ENCODE data around the gene BPIFA1. TPM values are rescaled to one million over a fixed set of nuclear protein-coding genes. Genes with fewer than 3 reads are reported as not detected.

Gene BPIFA1
- total and polyA plus RNA-seq, 2 of the 8 experiments (the other 6 are each of a cell fraction or from before 2014, with no cell fraction given) = not detected

DNA sequence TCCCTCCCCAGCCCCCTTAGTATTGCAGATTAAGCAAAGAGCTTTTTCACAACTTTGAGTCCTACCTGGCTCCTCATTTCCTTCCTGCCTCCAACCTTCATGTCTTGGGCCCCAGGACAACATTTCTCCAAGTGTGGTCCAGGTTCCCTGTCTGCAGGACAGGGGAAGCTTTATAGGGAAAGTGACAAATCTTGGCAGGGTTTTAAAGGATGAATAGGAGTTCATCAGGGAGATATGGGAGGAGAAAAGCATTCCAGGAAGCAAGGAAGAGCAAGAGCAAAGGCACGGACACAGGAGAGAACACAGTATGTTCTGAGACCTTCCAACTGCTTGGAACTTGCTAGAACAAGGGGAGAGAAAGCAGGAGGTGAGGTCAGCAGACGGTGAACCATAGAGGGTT lies 49.1 kb downstream of the BPIFA1 start:
- Histone ChIP-seq H3K4ac (replicated peaks; ENCODE audit: insufficient read length, low read depth, low read length) (no peak overlapping the region), H2BK15ac (ENCODE audit: low read length) (no peak overlapping the region), H2BK12ac (ENCODE audit: low read depth, low read length) (no peak overlapping the region), H3K79me2 (ENCODE audit: control insufficient read depth in 1 of 2, insufficient read depth in 2 of 2, low read length in 2 of 2) (no peaks in the 10 kb centered on the region), H3K9ac (replicated peaks in 1 of 4; ENCODE audit: extremely low read depth in 1 of 4, low read depth in 3 of 4, low read length in 3 of 4) (no peak overlapping the region), H4K91ac (replicated peaks; ENCODE audit: insufficient read length, low read length) (no peak overlapping the region), H3K18ac (ENCODE audit: extremely low read depth, low read length) (no peak overlapping the region), H3K79me1 (ENCODE audit: low read depth, low read length) (no peaks in the 10 kb centered on the region), H3K4me3 (ENCODE audit: extremely low read depth in 1 of 4, insufficient read depth in 2 of 4, low read depth in 3 of 4, low read length in 4 of 4) (no peak overlapping the region), H3K23ac (ENCODE audit: insufficient read length) (no peak overlapping the region), H4K20me1 (replicated peaks in 1 of 2; ENCODE audit: control insufficient read depth in 1 of 2, insufficient read depth in 2 of 2, low read length in 2 of 2) (no peaks in the 10 kb centered on the region), H2BK5ac (ENCODE audit: low read depth, low read length) (no peak overlapping the region), H2AFZ (ENCODE audit: low read length) (no peak overlapping the region), H2BK120ac (replicated peaks; ENCODE audit: low read depth, low read length) (no peak overlapping the region), H3K27me3 (replicated peaks in 1 of 4; ENCODE audit: control insufficient read depth in 3 of 4, extremely low read depth in 1 of 4, insufficient read depth in 3 of 4, low read length in 3 of 4) (no peaks in the 10 kb centered on the region), H4K8ac (ENCODE audit: extremely low read depth, insufficient read depth, low read length) (no peak overlapping the region), H3K23me2 (ENCODE audit: low read depth, low read length) (no peaks in the 10 kb centered on the region), H3K4me2 (ENCODE audit: insufficient read depth in 1 of 2, low read depth in 2 of 2, low read length in 2 of 2) (no peak overlapping the region), H2AK5ac (ENCODE audit: low read depth, low read length) (no peak overlapping the region), H3K27ac (ENCODE audit: low read depth, low read length) (no peak overlapping the region), H3K36me3 (ENCODE audit: control insufficient read depth in 2 of 4, insufficient read depth in 4 of 4, low read length in 3 of 4) (no peaks in the 10 kb centered on the region), H2BK20ac (ENCODE audit: low read length) (no peak overlapping the region), H3K4me1 (replicated peaks in 1 of 4; ENCODE audit: control insufficient read depth in 3 of 4, insufficient read depth in 4 of 4, low read length in 3 of 4) (peaks cover 0 to 2% (median 0%) of the 10 kb centered on the region in 4 experiments; a peak in 3 of 7 replicates), H3K14ac (ENCODE audit: insufficient read length) (no peak overlapping the region), H3K56ac (replicated peaks; ENCODE audit: insufficient read length, low read depth, low read length) (no peak overlapping the region), H4K5ac (ENCODE audit: insufficient read length, low read depth, low read length) (no peak overlapping the region), H3K9me3 (ENCODE audit: insufficient read depth in 2 of 2, low read depth in 1 of 2, low read length in 1 of 2) (no peaks in the 10 kb centered on the region)
- ChIA-PET CTCF (ENCODE audit: partially characterized antibody) (interaction anchor here (0.7 to 4.4 kb wide), 6 partner anchors 10 to 72 kb away, joined by 3 to 32 read pairs (median 4); no protein-coding TSS in a partner anchor), POLR2A (ENCODE audit: partially characterized antibody) (interaction anchor here (0.8 kb wide), 1 partner anchor 9 kb away, joined by 4 read pairs; no protein-coding TSS in a partner anchor)
- DNase-seq (ENCODE audit: low read depth in 1 of 2, low spot score in 2 of 2) (no peak), FAIRE-seq (no peak)
- WGBS, 2 experiments (ENCODE audit: extremely low coverage in 1 of 2, insufficient coverage in 1 of 2, insufficient read length in 1 of 2, insufficient replicate concordance in 2 of 2, low coverage in 1 of 2, low lambda C conversion rate in 2 of 2, missing lambda C conversion rate in 1 of 2) = 88% methylated on average over 2 of the region's 2 CpGs; no CpG with 5 or more reads in 1 of the 2 experiments
- TF ChIP-seq GABPA (IDR thresholded peaks at IDR 0.05; ENCODE audit: borderline replicate concordance, insufficient read depth, low read length) = no peak
- no peak for TF ChIP-seq POU5F1 (IDR thresholded peaks at IDR 0.05; ENCODE audit: low read depth, low read length)
- no peak for TF ChIP-seq CHD2 (IDR thresholded peaks at IDR 0.05; ENCODE audit: low read length)
- TF ChIP-seq SAP30 (IDR thresholded peaks at IDR 0.05; ENCODE audit: insufficient read depth, insufficient replicate concordance, low read length) = no peak
- TF ChIP-seq KDM1A (IDR thresholded peaks at IDR 0.05; ENCODE audit: borderline replicate concordance, low read length) = no peak
- TF ChIP-seq ZNF274 (IDR thresholded peaks at IDR 0.05; ENCODE audit: borderline replicate concordance, extremely low read depth, low read length) = no peak
- TF ChIP-seq CEBPB (IDR thresholded peaks at IDR 0.05; ENCODE audit: low read depth, low read length) = no peak
